ENCODE data around the gene LRRC74B.

LRRC74B gene

DNA sequence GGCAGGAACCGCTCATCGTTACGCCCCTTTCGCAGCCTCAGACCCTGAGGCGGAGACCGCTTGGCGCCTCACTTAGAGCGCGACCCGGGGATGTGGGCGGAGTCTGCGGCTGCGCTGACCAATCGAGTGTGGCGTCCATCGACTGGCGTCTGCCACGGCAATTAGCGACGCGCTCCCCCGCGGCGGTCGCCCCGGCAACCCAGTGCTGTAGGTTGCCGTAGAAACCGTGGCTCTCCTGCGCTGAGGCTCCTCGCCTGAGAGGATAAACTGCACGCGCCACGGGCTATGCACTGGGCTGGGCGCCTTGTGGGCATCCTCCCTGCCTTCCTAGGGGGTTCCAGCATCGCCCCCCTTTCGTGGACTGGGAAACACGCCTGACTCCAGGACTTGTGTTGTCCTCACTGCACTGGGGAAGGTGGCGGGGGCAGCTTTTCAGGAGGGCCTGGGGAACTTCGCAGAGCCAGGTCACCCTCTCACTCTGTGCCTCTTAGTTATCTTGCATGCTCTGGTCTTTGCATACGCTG, 31.5 kb upstream of the LRRC74B start:
- peak; percentile 94 for DNase-seq

- peak; percentile 58 for DNase-seq
These were observed 30.9 kb upstream of the LRRC74B start, which contains the start of gene P2RX6 for GRCh38 chr22:21014726-21015465. Gene P2RX6, plus strand, starts transcription at chr22:21015165. Its CDS starts 10 bp downstream, at chr22:21015175.

DNA sequence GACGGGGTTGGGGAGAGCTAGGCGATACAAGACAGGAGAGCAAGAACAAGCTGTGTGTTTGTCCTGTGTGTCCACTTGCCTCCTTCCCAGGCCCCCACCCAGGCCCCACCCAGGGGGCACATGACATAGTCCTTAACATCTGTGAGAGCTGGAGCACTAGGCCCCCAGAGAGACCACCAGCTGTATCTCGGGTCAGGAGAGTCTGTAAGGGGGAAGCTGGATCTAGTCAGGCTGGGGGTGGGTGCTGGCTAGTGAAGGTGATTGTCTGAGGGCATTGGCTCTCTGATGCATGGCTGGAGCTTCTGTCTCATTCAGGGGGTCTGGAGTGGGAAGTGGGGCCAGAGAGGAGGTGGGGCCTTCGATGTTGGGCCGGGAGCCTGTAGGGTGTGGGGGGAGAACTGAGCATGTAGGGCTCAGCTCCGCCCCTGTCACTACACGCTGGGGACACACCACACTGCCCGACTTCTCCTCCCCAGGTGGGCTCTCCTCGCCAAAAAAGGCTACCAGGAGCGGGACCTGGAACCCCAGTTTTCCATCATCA, 30.2 kb upstream of the LRRC74B start:
- DNase-seq = no peak

- no peak for DNase-seq
These were observed 28.9 kb upstream of the LRRC74B start for GRCh38 chr22:21016644-21017420.

GRCh38 chr22:21018314-21018713, 27.4 kb upstream of the LRRC74B start:
- no peak for DNase-seq

GRCh38 chr22:21020802-21021429, 24.8 kb upstream of the LRRC74B start:
- DNase-seq = peak; percentile 26

GRCh38 chr22:21022507-21022906, 23.2 kb upstream of the LRRC74B start:
- DNase-seq = no peak

GRCh38 chr22:21022955-21023614, 22.7 kb upstream of the LRRC74B start:
- DNase-seq = no peak

DNA sequence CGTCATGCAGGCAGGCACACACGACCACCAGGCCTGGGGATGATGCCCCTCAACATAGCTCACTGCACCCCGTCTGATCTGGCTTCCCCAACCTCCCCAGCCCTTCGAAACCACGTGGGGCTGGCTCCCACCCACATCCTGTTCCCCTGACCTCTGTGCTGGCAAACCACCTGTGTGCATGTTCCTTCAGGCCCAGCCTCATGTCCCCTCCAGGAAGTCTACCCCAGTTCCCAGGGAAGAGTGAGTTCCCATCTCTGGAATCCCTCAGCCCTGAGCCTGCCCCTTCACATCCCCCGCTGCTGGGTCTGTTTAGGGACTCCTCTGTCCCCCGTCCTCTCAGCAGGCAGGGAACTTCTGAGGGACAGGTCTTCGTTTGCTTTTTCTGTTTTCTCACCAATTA, 20.5 kb upstream of the LRRC74B start:
- DNase-seq = no peak

GRCh38 chr22:21025763-21026755, 19.7 kb upstream of the LRRC74B start:
- no peak for DNase-seq

- peak; percentile 75 for DNase-seq
These were observed 18.7 kb upstream of the LRRC74B start for GRCh38 chr22:21026783-21027692.

DNA sequence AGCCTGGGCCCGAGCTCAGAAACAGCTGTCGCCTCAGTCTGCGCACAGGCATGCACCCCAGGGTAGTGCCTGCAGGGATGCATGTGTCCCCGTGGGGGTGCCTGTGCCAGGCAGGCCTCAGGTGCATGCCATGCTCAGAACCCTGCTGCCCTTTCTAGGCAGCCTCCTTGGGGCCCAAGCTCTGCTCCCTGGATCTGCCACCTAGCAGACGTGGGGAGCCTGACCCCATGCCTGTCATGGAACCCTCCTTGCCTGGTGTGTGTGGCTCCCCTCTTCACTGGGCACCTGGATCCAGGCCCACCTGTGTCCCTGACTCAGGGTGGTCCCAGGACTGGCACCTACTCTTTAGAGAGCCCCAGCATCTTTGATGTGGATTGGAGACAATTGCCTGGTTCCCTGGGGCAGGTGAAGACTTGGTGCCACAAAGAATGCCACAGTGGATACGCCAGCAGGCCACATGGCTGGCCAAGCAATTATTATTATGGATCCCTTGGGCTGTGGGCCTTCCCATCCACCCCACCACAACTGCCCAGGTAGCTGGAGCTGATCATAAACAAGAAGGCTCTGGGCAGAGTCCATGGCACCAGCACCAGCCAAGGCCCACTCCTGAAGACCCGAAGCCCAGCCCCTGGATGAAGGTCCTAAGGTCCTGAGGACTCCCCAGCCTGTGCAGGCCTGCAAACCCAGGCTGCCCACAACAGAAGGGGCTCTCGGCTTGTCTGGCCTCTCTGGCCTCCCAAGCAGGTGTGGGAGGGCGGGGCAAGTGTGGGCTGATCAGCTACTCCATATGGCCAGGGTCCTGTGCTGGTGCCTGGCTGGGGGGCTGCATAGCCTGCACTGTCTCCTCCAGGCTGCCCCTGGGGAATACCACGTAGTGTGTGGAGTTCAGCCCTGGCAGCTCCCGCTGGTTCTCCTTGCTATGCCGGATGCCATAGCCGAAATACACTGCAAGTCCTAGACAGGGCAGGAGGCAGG, 17.2 kb upstream of the LRRC74B start:
- DNase-seq = peak; percentile 65

GRCh38 chr22:21029486-21030025, 16.2 kb upstream of the LRRC74B start:
- peak; percentile 33 for DNase-seq

DNA sequence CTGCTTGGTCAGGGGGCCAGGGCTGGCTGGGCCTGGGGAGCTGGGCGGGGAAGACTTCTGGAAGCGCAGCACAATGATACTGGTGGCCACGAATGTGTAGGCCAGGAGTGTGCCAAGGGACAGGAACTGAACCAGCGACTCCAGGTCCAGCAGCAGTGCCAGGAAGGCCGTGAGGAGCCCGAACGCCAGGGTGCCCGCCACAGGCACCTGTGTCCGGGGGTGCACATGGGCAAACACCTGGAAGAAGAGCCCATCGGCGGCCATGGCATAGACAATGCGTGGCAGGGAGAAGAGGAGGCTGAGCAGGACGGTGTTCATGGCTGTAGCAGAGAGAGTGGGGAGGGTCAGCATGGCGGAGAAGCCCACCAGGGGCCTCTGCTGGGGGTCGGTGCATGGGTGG, 15.7 kb upstream of the LRRC74B start:
- DNase-seq = no peak

GRCh38 chr22:21030621-21031544, 14.9 kb upstream of the LRRC74B start:
- DNase-seq = no peak

- DNase-seq = no peak
These were observed 14.2 kb upstream of the LRRC74B start for GRCh38 chr22:21031545-21032036.

Data from NCI-H2171 treated with DMSO at 0.1 percent for 48 hours (cell line).